K562 (cell line): ENCODE measurements around the gene PMF1. TPM values are rescaled to one million over a fixed set of nuclear protein-coding genes. Genes with fewer than 3 reads are reported as not detected.

Experiments used
- ATAC-seq: fragments of 200-7000 bp; cut with Tn5 transposase; 3 replicates; pipeline ENCODE4 v1.9.1; 2020; ENCODE audit warnings: moderate library complexity
- BruUV-seq: library from RNA; stranded (reverse); fragments of 400-500 nt; replicated peaks from 2 replicates; lab custom pipeline; 2021; lab: Mats Ljungman, UMichigan
- CTCF ChIA-PET: fragments of 300-600 bp; formaldehyde crosslinking; extraction: SDS; loops from one replicate; lab custom pipeline; 2021; ENCODE audit warnings: low intra/inter-chr PET ratio; lab: Yijun Ruan, JAX
- POLR2A ChIA-PET: fragments of 300-600, 350-650 bp; sonication (Branson Sonifier 250); formaldehyde crosslinking; extraction: SDS; loops from one replicate; lab custom pipeline; 2021; ENCODE audit warnings: antibody characterized with exemption, inconsistent platforms; lab: Yijun Ruan, JAX
- DNase-seq, 4 experiments: peaks; one replicate each; pipeline versions ENCODE4 v3.0.0 to v3.0.0-alpha.2; 2011 to 2018; ENCODE audit warnings: low spot score in 3 of 4, mixed read lengths in 3 of 4; ENCODE audit errors: extremely low read depth in 1 of 4
- FAIRE-seq: peaks from 2 replicates; lab custom pipeline; 2011; peaks lifted over from hg19 to GRCh38; lab: Jason Lieb, UNC
- H2AFZ ChIP-seq: 2 replicates; pipeline ENCODE4 v1.6.0; 2011; ENCODE audit warnings: low read depth, low read length, control low read depth, inconsistent platforms
- H3K27ac ChIP-seq: fragments of 200-600 bp; 3 replicates; pipeline ENCODE4 v1.8.0; 2011; ENCODE audit warnings: low read depth, mild to moderate bottlenecking, control low read depth, inconsistent platforms, low read length, moderate library complexity, mixed read lengths; ENCODE audit errors: extremely low read depth
- H3K27me3 ChIP-seq, 2 experiments: fragments of 300-600 bp in 1 of 2; 2 replicates in 1 of 2; 3 replicates in 1 of 2; pipeline versions ENCODE4 v1.6.0 to v1.8.0; 2011; ENCODE audit warnings: inconsistent platforms in 2 of 2, low read length in 2 of 2, mild to moderate bottlenecking in 1 of 2, mixed read lengths in 1 of 2, moderate library complexity in 1 of 2; ENCODE audit not compliant: control insufficient read depth in 2 of 2, insufficient read depth in 2 of 2
- H3K36me3 ChIP-seq: fragments of 300-600 bp; 3 replicates; pipeline ENCODE4 v1.8.0; 2011; ENCODE audit warnings: mild to moderate bottlenecking, low read length, inconsistent platforms; ENCODE audit not compliant: control insufficient read depth, insufficient read depth
- H3K4me1 ChIP-seq, 2 experiments: fragments of 200-600 bp in 1 of 2; replicated peaks in 1 of 2; 2 replicates in 1 of 2; 3 replicates in 1 of 2; pipeline versions ENCODE4 v1.5.1 to v1.8.0; 2011; ENCODE audit warnings: inconsistent platforms in 2 of 2, low read length in 2 of 2, mild to moderate bottlenecking in 1 of 2, mixed read lengths in 1 of 2, moderate library complexity in 1 of 2; ENCODE audit not compliant: control insufficient read depth in 2 of 2, insufficient read depth in 2 of 2
- H3K4me2 ChIP-seq: 2 replicates; pipeline ENCODE4 v1.6.1; 2011; ENCODE audit warnings: low read length, control low read depth, inconsistent platforms, mixed read lengths; ENCODE audit not compliant: insufficient read depth
- H3K4me3 ChIP-seq: fragments of 200-600 bp; sonication (generic), shearing (Covaris generic); 2 replicates; pipeline ENCODE4 v1.5.1; 2016; ENCODE audit warnings: control low read depth, inconsistent platforms
- H3K79me2 ChIP-seq: fragments of 200-600 bp; 3 replicates; pipeline ENCODE4 v1.8.0; 2011; ENCODE audit warnings: low read length, inconsistent platforms; ENCODE audit not compliant: control insufficient read depth, insufficient read depth
- H3K9ac ChIP-seq, 2 experiments: 2 replicates each; pipeline versions ENCODE4 v1.6.0 to v1.6.1; 2011; ENCODE audit warnings: low read depth in 2 of 2, low read length in 2 of 2, control low read depth in 1 of 2, inconsistent platforms in 1 of 2, mild to moderate bottlenecking in 1 of 2, mixed read lengths in 1 of 2; ENCODE audit not compliant: insufficient read depth in 1 of 2
- H3K9me1 ChIP-seq: one replicate; pipeline ENCODE4 v1.6.0; 2011; ENCODE audit warnings: inconsistent platforms, mild to moderate bottlenecking, low read length, moderate library complexity; ENCODE audit not compliant: control insufficient read depth, insufficient read depth
- H3K9me3 ChIP-seq: replicated peaks from 2 replicates; pipeline ENCODE4 v1.5.1; 2011; ENCODE audit warnings: low read depth, low read length, inconsistent platforms; ENCODE audit not compliant: control insufficient read depth, insufficient read depth
- H4K20me1 ChIP-seq: replicated peaks from 2 replicates; pipeline ENCODE4 v1.6.1; 2011; ENCODE audit warnings: low read length, inconsistent platforms, mixed read lengths; ENCODE audit not compliant: control insufficient read depth, insufficient read depth
- CEBPB ChIP-seq: fragments of 450-650 bp; IDR thresholded peaks from 2 replicates; pipeline ENCODE4 v1.6.1; 2016; ENCODE audit warnings: missing genetic modification characterization, missing compliant biosample characterization
- HDAC2 ChIP-seq: fragments of 450-650 bp; IDR thresholded peaks from 2 replicates; pipeline ENCODE4 v1.6.1; 2016; ENCODE audit warnings: mild to moderate bottlenecking
- KLF16 ChIP-seq: IDR thresholded peaks from 2 replicates; pipeline ENCODE4 v1.6.1; 2016; ENCODE audit warnings: antibody characterized with exemption
- NFYB ChIP-seq: IDR thresholded peaks from 2 replicates; pipeline ENCODE4 v1.6.1; 2011; ENCODE audit warnings: mild to moderate bottlenecking, moderate library complexity; ENCODE audit not compliant: insufficient read length; ENCODE audit errors: extremely low read depth
- PHF20 ChIP-seq: fragments of 450-650 bp; IDR thresholded peaks from 2 replicates; pipeline ENCODE4 v1.6.1; 2018; ENCODE audit not compliant: partially characterized antibody
- POLR2H ChIP-seq: IDR thresholded peaks from 2 replicates; pipeline ENCODE4 v1.6.1; 2016; ENCODE audit warnings: missing genetic modification characterization, low read depth, mild to moderate bottlenecking, control low read depth, missing compliant biosample characterization, moderate library complexity
- SPI1 ChIP-seq: IDR thresholded peaks from 2 replicates; pipeline ENCODE4 v1.6.1; 2011; ENCODE audit warnings: low read depth, low read length, control low read depth, borderline replicate concordance
- XRCC4 ChIP-seq: IDR thresholded peaks from one replicate; pipeline ENCODE4 v1.6.1; 2011; ENCODE audit not compliant: insufficient read depth, insufficient read length; ENCODE audit errors: extremely low read depth
- ZBTB11 ChIP-seq, 3 experiments: fragments of 200-800 bp in 1 of 3; fragments of 250-450 bp in 1 of 3; fragments of 450-650 bp in 1 of 3; sonication (Bioruptor Pico) in 1 of 3; sonication (Bioruptor generic) in 1 of 3; formaldehyde crosslinking in 1 of 3; IDR thresholded peaks; 2 replicates each; pipeline versions ENCODE4 v1.6.1 to v1.8.0; 2016 to 2022; ENCODE audit warnings: mild to moderate bottlenecking in 2 of 3, missing genetic modification characterization in 2 of 3, missing compliant biosample characterization in 1 of 3, moderate library complexity in 1 of 3
- ZBTB49 ChIP-seq: sonication (generic); formaldehyde crosslinking; IDR thresholded peaks from 2 replicates; pipeline ENCODE4 v1.8.0; 2022; ENCODE audit warnings: missing genetic modification reagents, mild to moderate bottlenecking, borderline replicate concordance
- ZC3H4 ChIP-seq: sonication (generic); formaldehyde crosslinking; IDR thresholded peaks from 2 replicates; pipeline ENCODE4 v1.9.0; 2021; ENCODE audit warnings: missing genetic modification reagents, borderline replicate concordance
- ZNF324 ChIP-seq: fragments of 250-450 bp; sonication (Bioruptor Pico); IDR thresholded peaks from 2 replicates; pipeline ENCODE4 v1.4.0; 2020; ENCODE audit warnings: mild to moderate bottlenecking
- ZNF431 ChIP-seq: sonication (generic); formaldehyde crosslinking; IDR thresholded peaks from 2 replicates; pipeline ENCODE4 v1.8.0; 2022; ENCODE audit warnings: mild to moderate bottlenecking, missing genetic modification reagents
- ZNF668 ChIP-seq: fragments of 250-450 bp; sonication (Bioruptor Pico); IDR thresholded peaks from 2 replicates; pipeline ENCODE4 v1.8.0; 2022; ENCODE audit warnings: mild to moderate bottlenecking, inconsistent platforms
- whole genome bisulfite sequencing: fragments of 100-300 bp; shearing (Covaris generic); methylation state at CpG from one replicate; pipeline ENCODE4 v1.1.6; 2016; ENCODE audit warnings: low coverage, mixed read lengths; ENCODE audit not compliant: insufficient coverage; ENCODE audit errors: missing lambda C conversion rate; 5-methylcytosine and 5-hydroxymethylcytosine counted together
- in situ Hi-C: fragments of 300-500 bp; cut with MboI; formaldehyde crosslinking; loops from 4 replicates; pipeline ENCODE4 v1.15.0; 2018; ENCODE audit warnings: inconsistent platforms, mixed read lengths
- intact Hi-C: fragments of 100-400 bp; cut with micrococcal nuclease; formaldehyde crosslinking; loops from 2 replicates; pipeline ENCODE4 v1.14.2; 2022
- polyA plus RNA-seq, 8 experiments: library from polyadenylated mRNA; depleted of rRNA in 4 of 8; stranded (reverse) in 5 of 8; unstranded in 3 of 8; fragments of >200 nt; fragmentation: Nextera tagmentation in 2 of 8; fragmentation: Illumina TruSeq in 1 of 8; extraction: Ambion mirVana in 2 of 8; extraction: Trizol in 1 of 8; gene quantifications; 2 replicates each; pipeline versions ENCODE4 v1.2.1 to v1.2.3, GENCODE V29; 2011 to 2014; ENCODE audit warnings: inconsistent platforms in 1 of 8, missing spikeins in 1 of 8
- total RNA-seq, 7 experiments: library from RNA; depleted of rRNA in 6 of 7; stranded (reverse); fragments of >200 nt in 6 of 7; fragmentation: Illumina TruSeq in 2 of 7; extraction: Trizol in 2 of 7; gene quantifications; 2 replicates each; pipeline versions ENCODE4 v1.2.1 to v1.2.3, GENCODE V29; 2011 to 2021; ENCODE audit warnings: low replicate concordance in 1 of 7
- TF ChIP-seq, protein P1 (sequence below): fragments of 450-650 bp; formaldehyde crosslinking; IDR thresholded peaks from 2 replicates; pipeline ENCODE4 v1.4.0; 2022; ENCODE audit warnings: missing genetic modification characterization

PMF1 gene
- total and polyA plus RNA-seq, 9 of the 15 experiments (the other 6 are each of a cell fraction or from before 2014, with no cell fraction given), result 9.4 to 92.9 (median 71.0) TPM

- TF ChIP-seq, protein P1, sequence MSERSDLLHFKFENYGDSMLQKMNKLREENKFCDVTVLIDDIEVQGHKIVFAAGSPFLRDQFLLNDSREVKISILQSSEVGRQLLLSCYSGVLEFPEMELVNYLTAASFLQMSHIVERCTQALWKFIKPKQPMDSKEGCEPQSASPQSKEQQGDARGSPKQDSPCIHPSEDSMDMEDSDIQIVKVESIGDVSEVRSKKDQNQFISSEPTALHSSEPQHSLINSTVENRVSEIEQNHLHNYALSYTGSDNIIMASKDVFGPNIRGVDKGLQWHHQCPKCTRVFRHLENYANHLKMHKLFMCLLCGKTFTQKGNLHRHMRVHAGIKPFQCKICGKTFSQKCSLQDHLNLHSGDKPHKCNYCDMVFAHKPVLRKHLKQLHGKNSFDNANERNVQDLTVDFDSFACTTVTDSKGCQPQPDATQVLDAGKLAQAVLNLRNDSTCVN (CRISPR knock-in tag), result no peak
- TF ChIP-seq ZBTB11 (CRISPR knock-in tag; IDR thresholded peaks at IDR 0.05), result no peak
Observed at GRCh38 chr1:156211243-156211642, 1.6 kb upstream of the PMF1 start (continued).

- peaks cover 26% of the 10 kb centered on the region for H3K79me2 ChIP-seq
- peak overlapping the region; percentile 97 for H3K4me2 ChIP-seq
- 75% methylated on average over 8 of the region's 9 CpGs for WGBS
- in situ Hi-C loops (no loop called here), intact Hi-C loops (loop anchor here (2.0 to 5.0 kb wide), 2 partner anchors 19 to 65 kb away; no protein-coding TSS in a partner anchor)
- H3K9ac ChIP-seq, result peak overlapping the region; percentile 97 to 99; a peak in 3 of 4 replicates
- no peaks in the 10 kb centered on the region for H3K27me3 ChIP-seq
- DNase-seq, result no peak
- CTCF ChIA-PET, result no interaction called here
- POLR2A ChIA-PET, result interaction anchor here (0.5 to 3.2 kb wide), 30 partner anchors 10 to 426 kb away, joined by 3 to 62 read pairs (median 4); partner anchors contain the start of genes LMNA, PAQR6, SLC25A44 and SMG5
- H3K4me1 ChIP-seq, result peaks cover 11 to 17% of the 10 kb centered on the region in 2 experiments; a peak in 4 of 5 replicates
- H3K4me3 ChIP-seq, result peak overlapping the region; percentile 78
- BruUV-seq, result no TSS peak
- no peaks in the 10 kb centered on the region for H4K20me1 ChIP-seq
- H3K27ac ChIP-seq, result peak overlapping the region; percentile 100
- no peak for ATAC-seq
- peak overlapping the region; percentile 100 for H2AFZ ChIP-seq
- H3K9me3 ChIP-seq, result no peaks in the 10 kb centered on the region
- no peaks in the 10 kb centered on the region for H3K9me1 ChIP-seq
- H3K36me3 ChIP-seq, result peaks cover 58% of the 10 kb centered on the region
- FAIRE-seq, result no peak
- no peak for TF ChIP-seq HDAC2
- no peak for TF ChIP-seq CEBPB (tag)
- TF ChIP-seq KLF16, result no peak
- TF ChIP-seq NFYB, result no peak
- TF ChIP-seq ZNF668 (CRISPR knock-in tag), result no peak
- TF ChIP-seq ZNF431 (CRISPR knock-in tag), result no peak
- no peak for TF ChIP-seq ZNF324 (CRISPR knock-in tag)
- TF ChIP-seq XRCC4, result no peak
- no peak for TF ChIP-seq ZC3H4 (CRISPR knock-in tag)
- TF ChIP-seq PHF20, result no peak
- no peak for TF ChIP-seq SPI1
- no peak for TF ChIP-seq POLR2H
- no peak for TF ChIP-seq ZBTB49 (CRISPR knock-in tag)
Observed at GRCh38 chr1:156212130-156212529, 677 bp upstream of the PMF1 start.
